Neural cell (in vitro differentiated cells): ENCODE results near the gene GFPT1. TPM values are rescaled to one million over a fixed set of nuclear protein-coding genes. Genes with fewer than 3 reads are reported as not detected.

Experiments used
- H2AFZ ChIP-seq: fragments of 200-600, 300-800 bp; sonication (generic), shearing (Covaris generic); 2 replicates; pipeline ENCODE4 v1.6.0; 2014; ENCODE audit warnings: low read depth, mild to moderate bottlenecking, antibody characterized with exemption, low read length, moderate library complexity
- H3F3A ChIP-seq: fragments of 200-600 bp; shearing (Covaris generic); 2 replicates; pipeline ENCODE4 v1.6.1; 2016; ENCODE audit warnings: mild to moderate bottlenecking, moderate library complexity, mixed read lengths, antibody characterized with exemption, low read length; ENCODE audit not compliant: insufficient read depth, poor library complexity, severe bottlenecking
- H3K27ac ChIP-seq: fragments of 200-600, 300-800 bp; sonication (generic), shearing (Covaris generic); 2 replicates; pipeline ENCODE4 v1.5.1; 2014; ENCODE audit warnings: mild to moderate bottlenecking, low read length, moderate library complexity
- H3K27me3 ChIP-seq: fragments of 300-800, 200-600 bp; sonication (generic), shearing (Covaris generic); 2 replicates; pipeline ENCODE4 v1.6.0; 2014; ENCODE audit warnings: mild to moderate bottlenecking, low read depth, low read length, moderate library complexity; ENCODE audit not compliant: insufficient read depth
- H3K36me3 ChIP-seq: fragments of 300-800, 200-600 bp; sonication (generic), shearing (Covaris generic); 2 replicates; pipeline ENCODE4 v1.5.1; 2014; ENCODE audit warnings: mild to moderate bottlenecking, antibody characterized with exemption, low read length, moderate library complexity; ENCODE audit not compliant: insufficient read depth
- H3K4me2 ChIP-seq: fragments of 300-800, 200-600 bp; sonication (generic), shearing (Covaris generic); 2 replicates; pipeline ENCODE4 v1.6.0; 2014; ENCODE audit warnings: mild to moderate bottlenecking, low read length
- H3K4me3 ChIP-seq: fragments of 300-800, 200-600 bp; sonication (generic), shearing (Covaris generic); 2 replicates; pipeline ENCODE4 v1.5.1; 2014; ENCODE audit warnings: mild to moderate bottlenecking, low read length, moderate library complexity
- H3K79me2 ChIP-seq: fragments of 200-600 bp; shearing (Covaris generic); replicated peaks from 2 replicates; pipeline ENCODE4 v1.6.0; 2014; ENCODE audit warnings: mild to moderate bottlenecking, low read length, moderate library complexity; ENCODE audit not compliant: insufficient read depth
- H3K9ac ChIP-seq: fragments of 300-800, 200-600 bp; sonication (generic), shearing (Covaris generic); 2 replicates; pipeline ENCODE4 v1.6.1; 2016; ENCODE audit warnings: mild to moderate bottlenecking, low read length, mixed read lengths
- H3K9me2 ChIP-seq: fragments of 200-600 bp; shearing (Covaris generic); 2 replicates; pipeline ENCODE4 v1.6.1; 2016; ENCODE audit warnings: mild to moderate bottlenecking, low read length, mixed read lengths; ENCODE audit not compliant: insufficient read depth
- H3K9me3 ChIP-seq: fragments of 200-600, 300-800 bp; sonication (generic), shearing (Covaris generic); 2 replicates; pipeline ENCODE4 v1.6.1; 2016; ENCODE audit warnings: mild to moderate bottlenecking, mixed run types, low read length, moderate library complexity, mixed read lengths
- H4K20me1 ChIP-seq: fragments of 200-600 bp; shearing (Covaris generic); 2 replicates; pipeline ENCODE4 v1.6.1; 2016; ENCODE audit warnings: mild to moderate bottlenecking, mixed run types; ENCODE audit not compliant: insufficient read depth
- EP300 ChIP-seq: fragments of 450-650 bp; conservative IDR thresholded peaks from 2 replicates; pipeline ENCODE4 v1.6.1; 2014; ENCODE audit warnings: antibody characterized with exemption, mild to moderate bottlenecking, moderate library complexity; ENCODE audit not compliant: poor library complexity, severe bottlenecking
- EZH2 ChIP-seq: fragments of 200-600, 300-800 bp; shearing (Covaris generic), sonication (generic); IDR thresholded peaks from 2 replicates; pipeline ENCODE4 v1.6.1; 2014; ENCODE audit warnings: antibody characterized with exemption, low read length, borderline replicate concordance, mild to moderate bottlenecking; ENCODE audit not compliant: insufficient read depth, poor library complexity, severe bottlenecking
- MXI1 ChIP-seq: fragments of 450-650 bp; conservative IDR thresholded peaks from 2 replicates; pipeline ENCODE4 v1.6.1; 2014; ENCODE audit warnings: antibody characterized with exemption, mild to moderate bottlenecking; ENCODE audit not compliant: poor library complexity, severe bottlenecking
- POLR2AphosphoS5 ChIP-seq: IDR thresholded peaks from 2 replicates; pipeline ENCODE4 v1.6.1; 2012
- RAD21 ChIP-seq: fragments of 450-650 bp; conservative IDR thresholded peaks from 2 replicates; pipeline ENCODE4 v1.6.1; 2014; ENCODE audit warnings: antibody characterized with exemption, mild to moderate bottlenecking, moderate library complexity
- SMC3 ChIP-seq: fragments of 450-650 bp; conservative IDR thresholded peaks from 2 replicates; pipeline ENCODE4 v1.6.1; 2014; ENCODE audit warnings: antibody characterized with exemption, mild to moderate bottlenecking, moderate library complexity; ENCODE audit not compliant: poor library complexity
- TAF1 ChIP-seq: IDR thresholded peaks from 2 replicates; pipeline ENCODE4 v1.6.1; 2012; ENCODE audit warnings: low read depth
- polyA plus RNA-seq: library from polyadenylated mRNA; depleted of rRNA; stranded (reverse); fragments of >200 nt; gene quantifications from 2 replicates; pipeline ENCODE4 v1.2.3, GENCODE V29; 2014
- TF ChIP-seq, protein P1 (sequence below): IDR thresholded peaks from 2 replicates; pipeline ENCODE4 v1.6.1; 2012; ENCODE audit warnings: borderline replicate concordance
- TF ChIP-seq, protein P2 (sequence below): fragments of 450-650 bp; IDR thresholded peaks from 2 replicates; pipeline ENCODE4 v1.5.1; 2014; ENCODE audit warnings: antibody characterized with exemption, mild to moderate bottlenecking, moderate library complexity; ENCODE audit not compliant: poor library complexity, severe bottlenecking

Gene GFPT1
- polyA plus RNA-seq, 1 donor from 2014 or later, result 39.4 TPM

DNA sequence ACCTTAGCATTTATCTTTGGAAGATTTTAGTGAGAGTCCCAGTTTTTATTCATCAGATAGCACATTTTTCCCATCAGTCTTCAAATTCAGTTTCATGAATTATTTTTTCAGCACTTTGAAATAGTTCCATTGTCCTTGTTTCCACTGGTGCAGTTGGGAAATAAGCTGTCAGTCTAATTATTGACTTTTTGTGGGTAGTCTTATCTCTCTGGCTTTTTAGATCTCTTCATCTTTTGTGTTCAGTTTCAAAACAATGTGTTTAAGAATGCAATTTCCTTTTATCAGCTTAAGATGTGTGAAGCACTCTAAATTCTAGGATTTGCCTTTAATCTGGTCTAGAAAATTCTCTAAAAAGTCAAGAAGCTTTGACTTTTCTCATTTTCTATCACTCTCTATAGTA is 70.5 kb downstream of the GFPT1 start:
- Histone ChIP-seq H3K27ac (no peak overlapping the region), H3K9me2 (no peaks in the 10 kb centered on the region), H3K36me3 (no peaks in the 10 kb centered on the region), H3F3A (no peaks in the 10 kb centered on the region), H3K9me3 (no peaks in the 10 kb centered on the region), H4K20me1 (no peaks in the 10 kb centered on the region), H3K9ac (no peak overlapping the region), H2AFZ (no peak overlapping the region), H3K79me2 (no peaks in the 10 kb centered on the region), H3K4me3 (no peak overlapping the region), H3K4me2 (no peak overlapping the region), H3K27me3 (no peaks in the 10 kb centered on the region)
- TF ChIP-seq, protein P1, sequence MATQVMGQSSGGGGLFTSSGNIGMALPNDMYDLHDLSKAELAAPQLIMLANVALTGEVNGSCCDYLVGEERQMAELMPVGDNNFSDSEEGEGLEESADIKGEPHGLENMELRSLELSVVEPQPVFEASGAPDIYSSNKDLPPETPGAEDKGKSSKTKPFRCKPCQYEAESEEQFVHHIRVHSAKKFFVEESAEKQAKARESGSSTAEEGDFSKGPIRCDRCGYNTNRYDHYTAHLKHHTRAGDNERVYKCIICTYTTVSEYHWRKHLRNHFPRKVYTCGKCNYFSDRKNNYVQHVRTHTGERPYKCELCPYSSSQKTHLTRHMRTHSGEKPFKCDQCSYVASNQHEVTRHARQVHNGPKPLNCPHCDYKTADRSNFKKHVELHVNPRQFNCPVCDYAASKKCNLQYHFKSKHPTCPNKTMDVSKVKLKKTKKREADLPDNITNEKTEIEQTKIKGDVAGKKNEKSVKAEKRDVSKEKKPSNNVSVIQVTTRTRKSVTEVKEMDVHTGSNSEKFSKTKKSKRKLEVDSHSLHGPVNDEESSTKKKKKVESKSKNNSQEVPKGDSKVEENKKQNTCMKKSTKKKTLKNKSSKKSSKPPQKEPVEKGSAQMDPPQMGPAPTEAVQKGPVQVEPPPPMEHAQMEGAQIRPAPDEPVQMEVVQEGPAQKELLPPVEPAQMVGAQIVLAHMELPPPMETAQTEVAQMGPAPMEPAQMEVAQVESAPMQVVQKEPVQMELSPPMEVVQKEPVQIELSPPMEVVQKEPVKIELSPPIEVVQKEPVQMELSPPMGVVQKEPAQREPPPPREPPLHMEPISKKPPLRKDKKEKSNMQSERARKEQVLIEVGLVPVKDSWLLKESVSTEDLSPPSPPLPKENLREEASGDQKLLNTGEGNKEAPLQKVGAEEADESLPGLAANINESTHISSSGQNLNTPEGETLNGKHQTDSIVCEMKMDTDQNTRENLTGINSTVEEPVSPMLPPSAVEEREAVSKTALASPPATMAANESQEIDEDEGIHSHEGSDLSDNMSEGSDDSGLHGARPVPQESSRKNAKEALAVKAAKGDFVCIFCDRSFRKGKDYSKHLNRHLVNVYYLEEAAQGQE, result no peak
- TF ChIP-seq TAF1 (no peak), EZH2 (no peak), POLR2AphosphoS5 (no peak), EP300 (no peak), MXI1 (no peak), SMC3 (no peak), RAD21 (no peak)
- TF ChIP-seq, protein P2, sequence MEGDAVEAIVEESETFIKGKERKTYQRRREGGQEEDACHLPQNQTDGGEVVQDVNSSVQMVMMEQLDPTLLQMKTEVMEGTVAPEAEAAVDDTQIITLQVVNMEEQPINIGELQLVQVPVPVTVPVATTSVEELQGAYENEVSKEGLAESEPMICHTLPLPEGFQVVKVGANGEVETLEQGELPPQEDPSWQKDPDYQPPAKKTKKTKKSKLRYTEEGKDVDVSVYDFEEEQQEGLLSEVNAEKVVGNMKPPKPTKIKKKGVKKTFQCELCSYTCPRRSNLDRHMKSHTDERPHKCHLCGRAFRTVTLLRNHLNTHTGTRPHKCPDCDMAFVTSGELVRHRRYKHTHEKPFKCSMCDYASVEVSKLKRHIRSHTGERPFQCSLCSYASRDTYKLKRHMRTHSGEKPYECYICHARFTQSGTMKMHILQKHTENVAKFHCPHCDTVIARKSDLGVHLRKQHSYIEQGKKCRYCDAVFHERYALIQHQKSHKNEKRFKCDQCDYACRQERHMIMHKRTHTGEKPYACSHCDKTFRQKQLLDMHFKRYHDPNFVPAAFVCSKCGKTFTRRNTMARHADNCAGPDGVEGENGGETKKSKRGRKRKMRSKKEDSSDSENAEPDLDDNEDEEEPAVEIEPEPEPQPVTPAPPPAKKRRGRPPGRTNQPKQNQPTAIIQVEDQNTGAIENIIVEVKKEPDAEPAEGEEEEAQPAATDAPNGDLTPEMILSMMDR, result no peak

DNA sequence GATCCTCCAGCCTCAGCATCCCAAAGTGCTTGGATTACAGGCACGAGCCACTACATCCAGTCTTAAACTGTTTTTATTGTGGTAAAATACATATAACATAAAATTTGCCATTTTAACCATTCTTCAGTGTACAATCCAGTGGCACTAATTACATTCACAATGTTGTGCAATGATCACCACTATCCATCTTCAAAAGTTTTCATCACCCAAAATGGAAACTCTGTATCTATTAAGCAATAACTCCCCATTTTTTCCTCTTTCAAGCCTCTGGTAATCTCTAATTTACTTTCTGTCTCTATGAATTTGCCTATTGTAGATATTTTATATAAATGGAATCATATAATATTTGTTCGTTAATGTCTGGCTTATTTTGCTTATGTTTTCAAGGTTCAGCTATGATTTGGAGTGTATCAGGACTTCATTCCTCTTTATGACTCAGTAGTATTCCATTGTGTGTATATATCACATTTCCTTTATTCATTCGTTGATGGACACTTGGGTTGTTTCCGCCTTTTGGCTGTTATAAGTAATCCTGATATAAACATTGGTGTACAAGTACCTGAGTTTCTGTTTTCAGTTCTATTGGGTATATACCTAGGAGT is 71.8 kb downstream of the GFPT1 start:
- no peaks in the 10 kb centered on the region for H3K9me3 ChIP-seq
- TF ChIP-seq SMC3 (no peak), EP300 (no peak), POLR2AphosphoS5 (no peak), MXI1 (no peak), RAD21 (no peak), EZH2 (no peak)
- TF ChIP-seq, protein P1, result no peak
- TF ChIP-seq, protein P2, result no peak
- no peak overlapping the region for H3K27ac ChIP-seq
- no peaks in the 10 kb centered on the region for H3K36me3 ChIP-seq
- H3K4me3 ChIP-seq, result no peak overlapping the region
- no peaks in the 10 kb centered on the region for H4K20me1 ChIP-seq
- H3K27me3 ChIP-seq, result no peaks in the 10 kb centered on the region
- no peaks in the 10 kb centered on the region for H3K9me2 ChIP-seq
- no peaks in the 10 kb centered on the region for H3F3A ChIP-seq
- H2AFZ ChIP-seq, result no peak overlapping the region
- no peak overlapping the region for H3K4me2 ChIP-seq
- no peak overlapping the region for H3K9ac ChIP-seq
- no peaks in the 10 kb centered on the region for H3K79me2 ChIP-seq
